PFSK-1 (cell line): Measurements from ENCODE around the gene BMX.

Source experiments
- FOXP2 ChIP-seq: optimal IDR thresholded peaks from 2 replicates; pipeline ENCODE3; 2011; ENCODE audit warnings: borderline replicate concordance, control low read depth, inconsistent platforms; ENCODE audit not compliant: insufficient read depth; ENCODE audit errors: extremely low read length, extremely low read depth
- POLR2AphosphoS5 ChIP-seq: IDR thresholded peaks from 2 replicates; pipeline ENCODE4 v1.6.1; 2012; ENCODE audit warnings: low read depth, mild to moderate bottlenecking, control low read depth, low read length, moderate library complexity
- SIN3A ChIP-seq: IDR thresholded peaks from 2 replicates; pipeline ENCODE4 v1.6.1; 2012; ENCODE audit warnings: mild to moderate bottlenecking, low read length, moderate library complexity, borderline replicate concordance; ENCODE audit not compliant: insufficient read depth
- TAF1 ChIP-seq: IDR thresholded peaks from 2 replicates; pipeline ENCODE4 v1.6.1; 2012; ENCODE audit warnings: low read length, control low read depth, borderline replicate concordance; ENCODE audit not compliant: insufficient read depth
- TF ChIP-seq, protein P1 (sequence below), 2 experiments: IDR thresholded peaks; 2 replicates each; pipeline versions ENCODE4 v1.6.1 to v1.8.0; 2011 to 2012; ENCODE audit warnings: low read depth in 2 of 2, low read length in 2 of 2, control low read depth in 1 of 2, inconsistent platforms in 1 of 2, mild to moderate bottlenecking in 1 of 2, moderate library complexity in 1 of 2; ENCODE audit not compliant: insufficient read depth in 1 of 2

The BMX gene

DNA sequence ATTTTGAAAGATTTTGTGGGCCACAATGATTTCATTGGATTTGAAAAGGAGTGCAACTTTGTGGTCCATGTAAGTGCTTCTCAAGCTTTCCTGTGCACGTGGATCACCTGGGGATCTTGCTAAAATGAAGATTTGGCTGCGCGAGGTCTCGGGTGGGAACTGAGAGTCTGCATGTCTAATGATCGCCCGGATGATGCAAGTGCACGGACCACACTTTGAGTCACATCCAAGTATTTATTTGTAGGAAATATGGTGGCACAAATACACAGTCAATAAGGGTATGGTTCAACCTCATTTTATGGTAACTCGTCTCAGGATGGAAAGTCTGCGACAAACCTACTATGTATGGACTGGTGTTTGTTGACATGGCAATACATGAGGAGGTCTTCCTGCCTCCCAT lies 899 bp downstream of the BMX start:
- TF ChIP-seq POLR2AphosphoS5 (no peak), TAF1 (no peak), SIN3A (no peak), FOXP2 (no peak)
- TF ChIP-seq, protein P1, sequence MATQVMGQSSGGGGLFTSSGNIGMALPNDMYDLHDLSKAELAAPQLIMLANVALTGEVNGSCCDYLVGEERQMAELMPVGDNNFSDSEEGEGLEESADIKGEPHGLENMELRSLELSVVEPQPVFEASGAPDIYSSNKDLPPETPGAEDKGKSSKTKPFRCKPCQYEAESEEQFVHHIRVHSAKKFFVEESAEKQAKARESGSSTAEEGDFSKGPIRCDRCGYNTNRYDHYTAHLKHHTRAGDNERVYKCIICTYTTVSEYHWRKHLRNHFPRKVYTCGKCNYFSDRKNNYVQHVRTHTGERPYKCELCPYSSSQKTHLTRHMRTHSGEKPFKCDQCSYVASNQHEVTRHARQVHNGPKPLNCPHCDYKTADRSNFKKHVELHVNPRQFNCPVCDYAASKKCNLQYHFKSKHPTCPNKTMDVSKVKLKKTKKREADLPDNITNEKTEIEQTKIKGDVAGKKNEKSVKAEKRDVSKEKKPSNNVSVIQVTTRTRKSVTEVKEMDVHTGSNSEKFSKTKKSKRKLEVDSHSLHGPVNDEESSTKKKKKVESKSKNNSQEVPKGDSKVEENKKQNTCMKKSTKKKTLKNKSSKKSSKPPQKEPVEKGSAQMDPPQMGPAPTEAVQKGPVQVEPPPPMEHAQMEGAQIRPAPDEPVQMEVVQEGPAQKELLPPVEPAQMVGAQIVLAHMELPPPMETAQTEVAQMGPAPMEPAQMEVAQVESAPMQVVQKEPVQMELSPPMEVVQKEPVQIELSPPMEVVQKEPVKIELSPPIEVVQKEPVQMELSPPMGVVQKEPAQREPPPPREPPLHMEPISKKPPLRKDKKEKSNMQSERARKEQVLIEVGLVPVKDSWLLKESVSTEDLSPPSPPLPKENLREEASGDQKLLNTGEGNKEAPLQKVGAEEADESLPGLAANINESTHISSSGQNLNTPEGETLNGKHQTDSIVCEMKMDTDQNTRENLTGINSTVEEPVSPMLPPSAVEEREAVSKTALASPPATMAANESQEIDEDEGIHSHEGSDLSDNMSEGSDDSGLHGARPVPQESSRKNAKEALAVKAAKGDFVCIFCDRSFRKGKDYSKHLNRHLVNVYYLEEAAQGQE (IDR thresholded peaks at IDR 0.05; ENCODE audit: insufficient read depth in 1 of 2, low read depth in 2 of 2, low read length in 2 of 2): no peak

DNA sequence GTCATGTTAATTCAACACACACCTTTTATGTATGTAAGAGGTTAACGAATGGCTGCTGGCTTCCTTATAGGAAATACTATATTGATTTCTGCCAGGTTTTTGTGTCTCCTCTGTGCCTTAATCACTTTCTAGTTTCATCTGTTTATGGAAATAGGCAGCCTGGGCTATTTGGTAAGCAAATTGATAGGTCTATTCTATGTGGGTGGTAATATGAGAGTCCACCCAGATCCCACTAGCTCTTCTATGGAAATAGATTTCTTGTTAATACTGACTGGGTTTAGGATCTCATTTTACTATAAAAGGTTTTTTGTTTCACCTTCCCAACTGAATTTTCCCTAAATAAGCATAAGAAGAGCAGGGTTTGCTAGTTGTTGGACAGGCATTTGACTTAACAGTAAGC lies 4.1 kb downstream of the BMX start:
- no peak for TF ChIP-seq POLR2AphosphoS5
- TF ChIP-seq FOXP2: no peak
- TF ChIP-seq TAF1: no peak
- TF ChIP-seq SIN3A: no peak
- TF ChIP-seq, protein P1 (IDR thresholded peaks at IDR 0.05; ENCODE audit: insufficient read depth in 1 of 2, low read depth in 2 of 2, low read length in 2 of 2): no peak

DNA sequence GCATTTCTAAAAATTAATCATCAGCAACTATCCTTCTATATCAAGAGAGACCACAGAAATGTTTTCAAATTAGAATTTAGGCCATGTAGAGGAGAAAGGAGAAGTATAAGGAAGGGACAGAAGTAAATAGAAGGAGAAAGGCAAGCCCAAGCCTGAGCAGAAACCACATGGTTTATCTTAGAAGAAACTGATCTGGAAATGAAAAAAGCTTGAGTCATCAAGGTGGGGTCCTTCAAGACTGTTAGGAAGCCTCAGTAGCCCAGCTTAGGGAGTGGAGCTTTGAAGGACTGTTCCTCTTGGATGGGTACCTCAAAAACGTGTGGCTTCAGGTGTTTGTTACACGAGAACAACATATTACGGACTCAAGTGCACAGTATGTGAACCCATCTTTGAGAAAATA lies 4.5 kb downstream of the BMX start:
- no peak for TF ChIP-seq TAF1
- no peak for TF ChIP-seq FOXP2
- no peak for TF ChIP-seq POLR2AphosphoS5
- TF ChIP-seq, protein P1 (IDR thresholded peaks at IDR 0.05; ENCODE audit: insufficient read depth in 1 of 2, low read depth in 2 of 2, low read length in 2 of 2): no peak
- TF ChIP-seq SIN3A: no peak

DNA sequence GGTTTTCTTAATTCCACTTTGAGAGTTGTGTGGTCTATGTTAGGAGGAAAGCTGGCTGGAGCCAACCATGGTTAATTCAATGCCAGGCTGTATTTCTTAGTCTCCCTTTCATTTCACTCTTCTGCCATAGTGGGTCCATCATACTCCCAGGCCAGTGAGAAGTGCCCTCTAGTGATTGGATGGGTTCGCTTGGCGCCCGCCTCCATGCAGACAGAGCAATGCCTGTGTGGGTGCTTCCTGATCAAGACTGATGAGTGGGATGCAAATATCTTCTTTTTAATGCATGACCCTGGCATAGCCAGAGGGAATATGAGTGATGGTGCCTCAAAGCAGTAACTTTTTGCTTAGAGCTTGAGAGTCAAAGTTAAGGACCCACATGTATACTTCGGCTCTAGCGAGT lies 6.4 kb downstream of the BMX start:
- TF ChIP-seq POLR2AphosphoS5 (no peak), SIN3A (no peak), FOXP2 (no peak), TAF1 (no peak)
- TF ChIP-seq, protein P1 (IDR thresholded peaks at IDR 0.05; ENCODE audit: insufficient read depth in 1 of 2, low read depth in 2 of 2, low read length in 2 of 2): no peak

DNA sequence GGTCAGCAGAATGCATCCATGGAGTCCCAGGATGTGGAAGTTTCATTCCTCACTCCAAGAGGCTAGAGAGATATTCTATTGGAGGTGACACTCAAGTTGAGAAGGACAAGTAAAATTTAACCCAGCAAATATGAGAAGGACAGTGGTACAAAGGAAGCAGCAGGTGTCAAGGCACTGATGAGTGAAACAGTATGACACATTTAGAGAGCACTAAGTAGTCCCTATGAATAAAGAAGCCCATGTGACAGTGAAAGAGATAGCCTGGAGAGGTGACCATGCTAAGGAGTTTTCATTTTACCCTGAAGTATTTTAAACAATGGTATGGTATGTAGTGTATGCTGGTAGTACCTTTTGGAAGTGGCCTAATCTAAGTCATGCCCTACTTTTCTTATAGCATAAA lies 9.2 kb downstream of the BMX start:
- TF ChIP-seq, protein P1 (IDR thresholded peaks at IDR 0.05; ENCODE audit: insufficient read depth in 1 of 2, low read depth in 2 of 2, low read length in 2 of 2): no peak
- TF ChIP-seq SIN3A: no peak
- TF ChIP-seq TAF1: no peak
- TF ChIP-seq POLR2AphosphoS5: no peak
- TF ChIP-seq FOXP2: no peak
